Cardiac muscle cell (in vitro differentiated cells and primary cell): ENCODE data around the gene SATL1. TPM values are rescaled to one million over a fixed set of nuclear protein-coding genes. Genes with fewer than 3 reads are reported as not detected.

Experiments used
- DNase-seq, 2 donors: peaks; one replicate each; pipeline versions ENCODE4 v3.0.0 to v3.0.0-alpha.2; 2010 to 2017; ENCODE audit warnings: low read depth in 1 of 2, low spot score in 1 of 2
- H3K27ac ChIP-seq: fragments of 200-600 bp; sonication (generic); 2 replicates; pipeline ENCODE4 v1.5.1; 2016
- H3K27me3 ChIP-seq: fragments of 200-600 bp; sonication (generic); 2 replicates; pipeline ENCODE4 v1.6.0; 2016; ENCODE audit warnings: control low read depth
- H3K36me3 ChIP-seq: fragments of 200-600 bp; sonication (generic); 2 replicates; pipeline ENCODE4 v1.5.1; 2016; ENCODE audit warnings: control low read depth
- H3K4me1 ChIP-seq: fragments of 200-600 bp; sonication (generic); 2 replicates; pipeline ENCODE4 v1.8.1; 2017; ENCODE audit warnings: low read depth, mild to moderate bottlenecking, mixed run types
- H3K4me3 ChIP-seq: fragments of 200-600 bp; sonication (generic); 2 replicates; pipeline ENCODE4 v1.5.1; 2016; ENCODE audit warnings: mild to moderate bottlenecking
- H3K9me3 ChIP-seq: fragments of 200-600 bp; sonication (generic); 2 replicates; pipeline ENCODE4 v1.5.1; 2017; ENCODE audit warnings: low read depth, mild to moderate bottlenecking, control low read depth
- CTCF ChIP-seq: IDR thresholded peaks from 2 replicates; pipeline ENCODE4 v1.5.1; 2012; ENCODE audit warnings: low read depth, mild to moderate bottlenecking, low read length
- polyA plus RNA-seq: library from polyadenylated mRNA; unstranded; fragments of >200 nt; fragmentation: Nextera tagmentation; extraction: Ambion mirVana; gene quantifications from 2 replicates; pipeline ENCODE4 v1.2.1, GENCODE V29; 2016
- total RNA-seq: library from RNA; depleted of rRNA; stranded (reverse); fragments of >200 nt; gene quantifications from 2 replicates; pipeline ENCODE4 v1.2.3, GENCODE V29; 2016

Gene SATL1
- total and polyA plus RNA-seq, 2 experiments from 2014 or later = 0.60 to 1.1 TPM

GRCh38 chrX:85065512-85066198, 177.9 kb downstream of the SATL1 start:
- Histone ChIP-seq H3K27me3 (no peaks in the 10 kb centered on the region), H3K36me3 (no peaks in the 10 kb centered on the region), H3K4me1 (no peaks in the 10 kb centered on the region), H3K9me3 (no peaks in the 10 kb centered on the region), H3K27ac (no peak overlapping the region), H3K4me3 (no peak overlapping the region)
- no peak for TF ChIP-seq CTCF
- DNase-seq = no peak

- peak in 1 of 2 donors; percentile 65 for DNase-seq
- H3K4me3 ChIP-seq = no peak overlapping the region
- H3K4me1 ChIP-seq = no peaks in the 10 kb centered on the region
- H3K27ac ChIP-seq = no peak overlapping the region
- no peaks in the 10 kb centered on the region for H3K9me3 ChIP-seq
- H3K36me3 ChIP-seq = no peaks in the 10 kb centered on the region
- TF ChIP-seq CTCF = peak; percentile 31
- no peaks in the 10 kb centered on the region for H3K27me3 ChIP-seq
Observed at GRCh38 chrX:85052636-85053343, 190.8 kb downstream of the SATL1 start.

GRCh38 chrX:85052205-85052604, 191.4 kb downstream of the SATL1 start:
- Histone ChIP-seq H3K27me3 (no peaks in the 10 kb centered on the region), H3K4me3 (no peak overlapping the region), H3K27ac (no peak overlapping the region), H3K4me1 (no peaks in the 10 kb centered on the region), H3K36me3 (no peaks in the 10 kb centered on the region), H3K9me3 (no peaks in the 10 kb centered on the region)
- DNase-seq = peak in 1 of 2 donors; percentile 22
- TF ChIP-seq CTCF = no peak

- Histone ChIP-seq H3K27ac (no peak overlapping the region), H3K4me3 (no peak overlapping the region), H3K27me3 (no peaks in the 10 kb centered on the region), H3K36me3 (no peaks in the 10 kb centered on the region), H3K4me1 (no peaks in the 10 kb centered on the region), H3K9me3 (no peaks in the 10 kb centered on the region)
- TF ChIP-seq CTCF = no peak
- DNase-seq = no peak
Observed at GRCh38 chrX:85051627-85052026, 192.0 kb downstream of the SATL1 start.

Other genes starting within 250 kb of the SATL1 start
- 5.8 and 7.9 TPM in 2 replicates for gene APOOL, start 239.9 kb downstream of the SATL1 start, total RNA-seq
- 3.2 and 5.2 TPM in 2 replicates for gene APOOL, start 239.9 kb downstream of the SATL1 start, polyA plus RNA-seq
- gene ZNF711, start 212 bp upstream of the SATL1 start, total RNA-seq = 11.4 and 21.8 TPM in 2 replicates
- gene ZNF711, start 212 bp upstream of the SATL1 start, polyA plus RNA-seq = 18.8 and 28.9 TPM in 2 replicates
- 0.12 and 0.28 TPM in 2 replicates for gene POF1B, start 135.9 kb upstream of the SATL1 start, total RNA-seq
- gene POF1B, start 135.9 kb upstream of the SATL1 start, polyA plus RNA-seq = 0.76 TPM in 1 of 2 replicates, not detected in the other